Measurements from ENCODE around the gene SLC16A10.
A peak's percentile ranks its signal among the peaks of the same experiment; 100 is the strongest.
"Not testable (repeated sequence)": the region's sequence is repeated elsewhere in the genome, so short reads cannot be mapped to it uniquely, and the experiment has no call there.

SLC16A10 gene

DNA sequence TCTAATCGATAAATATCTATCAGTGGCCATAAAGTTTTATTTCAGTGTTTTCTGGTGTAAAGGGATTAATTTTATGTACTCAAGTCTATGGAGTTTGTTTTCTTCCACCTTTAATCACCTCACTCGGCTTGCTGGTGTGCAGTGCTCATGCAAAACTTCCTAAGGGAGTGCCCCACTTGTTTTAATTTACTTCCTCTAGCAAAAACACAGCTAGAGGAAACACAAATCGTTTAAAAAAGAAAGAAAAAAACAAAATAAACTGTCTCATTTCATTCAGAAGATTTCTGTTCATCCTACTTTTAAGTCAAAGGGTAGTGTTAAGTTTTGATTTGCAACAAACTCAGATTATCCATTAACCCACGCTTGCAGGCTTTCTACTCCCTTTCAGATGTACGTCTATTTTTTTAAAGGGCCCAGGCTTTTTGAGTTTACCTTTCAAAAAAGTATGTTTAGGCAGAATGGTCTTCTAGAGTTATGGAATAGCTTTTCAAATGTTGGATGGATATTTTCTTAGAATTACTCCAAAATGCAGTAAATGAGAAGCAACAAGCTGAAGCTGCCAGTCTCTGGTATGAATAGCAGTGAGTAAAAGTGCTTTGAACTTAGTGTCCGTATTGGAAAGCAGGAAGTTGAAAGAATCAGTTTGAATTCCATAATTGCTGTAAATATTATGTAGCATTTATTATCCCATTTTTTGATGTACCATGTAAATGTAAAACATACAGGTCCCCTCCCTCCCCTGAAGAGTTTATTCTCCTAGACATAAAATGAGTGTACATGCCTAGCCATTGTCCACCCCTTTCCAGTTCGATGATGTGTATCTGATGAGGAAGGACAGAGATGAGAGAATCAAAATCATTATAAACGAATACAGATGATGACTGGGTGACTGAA lies 113.3 kb downstream of the SLC16A10 start:
- no peak for ATAC-seq (replicated peaks)

DNA sequence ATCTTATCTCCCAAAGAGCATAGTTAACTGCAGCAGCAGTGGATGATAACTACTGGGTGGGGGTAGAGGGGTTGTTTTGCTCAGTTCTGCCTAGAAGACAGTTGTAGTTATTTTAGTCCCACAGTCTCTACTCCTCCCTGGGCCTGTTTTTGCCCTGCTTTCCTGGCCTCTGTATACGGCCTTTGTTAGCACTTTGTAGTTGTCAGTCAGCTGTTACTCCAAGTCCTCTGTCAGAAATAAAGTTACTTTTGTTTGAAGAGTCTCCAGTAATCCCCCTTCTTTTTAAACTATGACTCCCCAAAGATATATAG lies 113.9 kb downstream of the SLC16A10 start:
- no peaks in the 10 kb centered on the region for H3K9me3 Mint-ChIP-seq
- no peak for ATAC-seq (replicated peaks)
- DNase-seq: no peak
- peaks cover 0 to 8% of the 10 kb centered on the region in 2 donors for H3K4me1 Mint-ChIP-seq
- no peaks in the 10 kb centered on the region for H3K27me3 Mint-ChIP-seq
- H3K4me3 Mint-ChIP-seq: no peak overlapping the region
- no peaks in the 10 kb centered on the region for H3K36me3 Mint-ChIP-seq
- no peak overlapping the region for H3K27ac Mint-ChIP-seq

More for the DNA sequence above, 113.3 kb downstream of the SLC16A10 start:
- H3K27me3 Mint-ChIP-seq: no peaks in the 10 kb centered on the region
- no peak for DNase-seq
- no peak overlapping the region for H3K27ac Mint-ChIP-seq
- no peaks in the 10 kb centered on the region for H3K9me3 Mint-ChIP-seq
- H3K4me3 Mint-ChIP-seq: no peak overlapping the region
- H3K36me3 Mint-ChIP-seq: no peaks in the 10 kb centered on the region
- peaks cover 0 to 8% of the 10 kb centered on the region in 2 donors for H3K4me1 Mint-ChIP-seq

DNA sequence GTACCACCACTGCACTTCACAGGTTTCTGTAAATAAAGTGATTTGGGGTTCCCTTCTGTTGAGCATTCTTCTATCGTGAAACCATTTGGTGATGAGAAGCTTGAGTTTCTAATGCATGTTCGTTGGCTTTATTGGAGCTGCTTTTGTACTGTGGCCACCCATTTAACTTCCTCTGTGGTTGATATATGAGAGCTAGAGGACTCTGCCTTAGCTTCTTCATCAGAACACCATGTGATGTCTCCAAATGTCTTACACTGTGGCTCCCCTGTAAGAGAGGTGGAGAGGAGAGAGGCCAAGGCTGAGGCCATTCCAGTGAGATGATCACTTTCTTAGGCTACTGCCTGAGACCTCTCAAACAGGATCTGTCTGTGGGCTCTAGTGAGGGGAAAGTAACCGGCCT lies 114.5 kb downstream of the SLC16A10 start:
- DNase-seq: no peak
- Mint-ChIP-seq H3K9me3 (no peaks in the 10 kb centered on the region), H3K27ac (no peak overlapping the region), H3K27me3 (no peaks in the 10 kb centered on the region), H3K4me1 (peaks cover 0 to 8% of the 10 kb centered on the region in 2 donors), H3K4me3 (no peak overlapping the region), H3K36me3 (no peaks in the 10 kb centered on the region)
- no peak for ATAC-seq (replicated peaks)

DNA sequence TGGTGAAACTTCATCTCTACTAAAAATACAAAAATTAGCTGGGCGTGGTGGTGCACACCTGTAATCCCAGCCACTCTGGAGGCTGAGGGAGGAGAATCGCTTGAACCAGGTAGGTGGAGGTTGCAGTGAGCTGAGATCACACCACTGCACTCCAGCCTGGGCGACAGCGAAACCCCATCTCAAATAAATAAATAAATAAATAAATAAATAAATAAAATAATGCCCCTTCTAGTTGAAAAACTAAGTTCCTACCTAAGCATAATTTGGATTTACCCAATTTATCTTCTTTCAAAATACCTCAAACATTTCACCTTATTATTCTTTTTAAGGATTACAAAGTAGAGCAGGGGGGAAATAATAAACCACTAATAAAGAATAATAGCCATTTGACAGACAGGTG lies 116.2 kb downstream of the SLC16A10 start:
- not testable (repeated sequence) for DNase-seq; H3K9me3 Mint-ChIP-seq; H3K4me3 Mint-ChIP-seq; H3K4me1 Mint-ChIP-seq; H3K27ac Mint-ChIP-seq; ATAC-seq (replicated peaks); H3K36me3 Mint-ChIP-seq; H3K27me3 Mint-ChIP-seq

DNA sequence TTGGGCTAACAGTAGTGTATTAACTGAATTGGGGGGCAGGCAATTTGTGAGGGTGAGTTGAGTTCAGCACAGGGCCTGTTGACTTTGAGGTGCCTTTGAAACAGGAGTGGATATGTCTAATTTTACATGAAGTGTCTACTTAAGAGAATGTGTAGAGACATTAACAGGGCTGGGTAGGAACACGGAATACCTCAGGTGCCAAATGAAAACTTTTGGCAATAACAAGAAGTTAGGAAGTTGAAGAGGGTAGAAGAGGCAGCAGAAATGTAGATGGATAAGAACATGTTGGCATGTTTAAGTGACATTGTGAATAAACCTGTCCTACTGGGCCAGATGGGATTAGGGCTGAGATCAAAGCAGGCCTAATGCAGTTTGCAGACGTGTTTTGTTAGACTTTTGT lies 117.0 kb downstream of the SLC16A10 start:
- Mint-ChIP-seq H3K27ac (no peak overlapping the region), H3K9me3 (no peaks in the 10 kb centered on the region), H3K4me3 (no peak overlapping the region), H3K4me1 (peaks cover 0 to 8% of the 10 kb centered on the region in 2 donors), H3K27me3 (no peaks in the 10 kb centered on the region), H3K36me3 (no peaks in the 10 kb centered on the region)
- no peak for ATAC-seq (replicated peaks)
- DNase-seq: no peak

DNA sequence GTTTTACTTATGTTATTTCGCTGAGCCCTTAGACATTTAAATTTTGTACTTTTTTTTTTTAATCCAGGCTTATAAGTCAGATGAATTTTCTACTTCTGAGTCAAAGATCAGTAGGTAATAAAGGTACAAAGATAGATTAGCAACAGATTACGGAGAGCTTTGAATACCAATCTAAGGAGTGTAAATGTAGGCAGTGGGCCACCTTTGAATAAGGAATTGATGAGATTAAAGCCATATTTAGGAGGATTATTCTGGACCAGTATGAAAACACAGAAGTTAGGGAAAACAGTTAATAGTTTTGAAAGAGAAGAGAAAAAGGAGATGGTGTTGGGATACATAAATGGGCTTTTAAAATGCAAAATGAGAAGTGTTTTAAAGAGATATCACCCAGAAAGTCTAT lies 117.6 kb downstream of the SLC16A10 start:
- H3K4me1 Mint-ChIP-seq: peaks cover 0 to 6% of the 10 kb centered on the region in 2 donors
- ATAC-seq (replicated peaks): no peak
- no peak for DNase-seq
- no peaks in the 10 kb centered on the region for H3K27me3 Mint-ChIP-seq
- H3K9me3 Mint-ChIP-seq: no peaks in the 10 kb centered on the region
- no peak overlapping the region for H3K27ac Mint-ChIP-seq
- no peak overlapping the region for H3K4me3 Mint-ChIP-seq
- no peaks in the 10 kb centered on the region for H3K36me3 Mint-ChIP-seq

DNA sequence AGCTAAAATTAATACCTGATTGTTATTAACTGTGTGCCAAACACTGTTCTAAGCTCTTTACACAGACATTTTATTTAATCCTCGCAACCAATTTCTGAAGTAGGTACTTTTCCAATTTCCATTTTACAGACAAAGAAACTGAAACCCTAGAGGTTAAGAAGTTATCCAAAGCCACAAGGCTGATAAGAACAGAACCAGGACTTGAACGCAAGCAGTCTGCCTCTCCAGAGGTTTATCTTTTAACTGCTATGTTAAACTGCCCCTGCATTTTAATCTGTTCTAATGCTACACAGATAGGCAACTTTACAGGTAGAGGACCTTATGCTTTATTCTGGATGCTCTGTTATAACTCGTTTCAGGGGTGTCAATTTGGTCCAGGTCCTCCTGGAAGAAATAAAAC lies 118.2 kb downstream of the SLC16A10 start:
- DNase-seq (no peak), ATAC-seq (replicated peaks) (no peak)
- no peaks in the 10 kb centered on the region for H3K27me3 Mint-ChIP-seq
- no peaks in the 10 kb centered on the region for H3K9me3 Mint-ChIP-seq
- no peaks in the 10 kb centered on the region for H3K36me3 Mint-ChIP-seq
- H3K27ac Mint-ChIP-seq: no peak overlapping the region
- no peak overlapping the region for H3K4me3 Mint-ChIP-seq
- peaks cover 0 to 2% of the 10 kb centered on the region in 2 donors for H3K4me1 Mint-ChIP-seq

DNA sequence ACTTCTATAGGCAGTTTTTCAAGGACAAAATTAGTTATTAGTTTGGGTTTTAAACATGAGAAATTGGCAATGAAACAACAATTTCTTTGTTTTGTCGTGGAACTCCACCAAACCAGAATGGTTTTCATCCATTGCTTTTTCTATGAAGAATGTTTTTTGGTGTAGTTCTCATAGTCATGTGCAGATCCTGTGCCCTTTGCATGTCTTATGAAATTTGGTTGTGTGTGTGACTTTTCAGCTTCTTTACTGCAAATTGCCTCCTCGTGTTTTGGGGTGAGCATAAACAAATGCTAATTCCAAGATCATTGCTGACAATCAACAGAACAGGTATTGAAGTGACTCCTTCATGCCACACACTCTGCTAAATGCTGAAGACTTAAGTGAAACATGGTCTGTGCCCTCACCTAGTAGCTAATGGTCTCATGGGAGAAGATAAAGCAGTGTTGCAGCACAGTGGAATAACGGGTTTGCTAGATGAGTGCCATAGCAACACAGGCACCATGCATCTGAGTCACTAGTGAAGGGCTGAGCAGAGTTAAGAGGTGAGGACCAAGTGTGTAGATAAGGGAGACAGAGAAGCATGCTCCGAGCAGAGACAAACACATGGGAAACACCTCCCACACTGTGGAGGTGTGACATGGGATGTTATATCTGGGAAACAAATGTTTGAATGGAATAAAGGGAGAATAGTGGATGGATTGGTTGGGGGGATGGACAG lies 120.0 kb downstream of the SLC16A10 start:
- ATAC-seq (replicated peaks): no peak

DNA sequence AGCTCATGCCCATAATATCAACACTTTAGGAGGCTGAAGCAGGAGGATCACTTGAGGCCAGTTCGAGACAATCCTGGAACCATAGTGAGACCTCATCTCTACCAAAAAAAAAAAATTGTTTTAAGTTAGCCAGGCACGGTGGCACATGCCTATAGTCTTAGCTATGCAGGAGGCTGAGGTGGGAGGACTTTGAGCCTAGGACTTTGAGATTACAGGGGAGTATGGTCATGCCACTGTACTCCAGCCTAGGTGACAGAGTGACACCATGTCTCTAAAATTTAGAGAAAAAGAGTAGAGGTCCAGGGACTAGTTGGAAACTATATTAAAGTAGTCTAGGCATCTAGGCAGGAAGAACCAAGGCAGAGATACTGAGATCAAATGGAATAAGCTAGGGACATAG lies 121.6 kb downstream of the SLC16A10 start:
- no peaks in the 10 kb centered on the region for H3K27me3 Mint-ChIP-seq
- H3K4me1 Mint-ChIP-seq: no peaks in the 10 kb centered on the region
- ATAC-seq (replicated peaks): no peak
- H3K9me3 Mint-ChIP-seq: no peaks in the 10 kb centered on the region
- no peak overlapping the region for H3K27ac Mint-ChIP-seq
- no peaks in the 10 kb centered on the region for H3K36me3 Mint-ChIP-seq
- no peak for DNase-seq
- H3K4me3 Mint-ChIP-seq: no peak overlapping the region

More for the DNA sequence above, 120.0 kb downstream of the SLC16A10 start:
- Mint-ChIP-seq H3K4me3 (no peak overlapping the region), H3K36me3 (no peaks in the 10 kb centered on the region), H3K27me3 (no peaks in the 10 kb centered on the region), H3K9me3 (no peaks in the 10 kb centered on the region), H3K27ac (no peak overlapping the region), H3K4me1 (no peaks in the 10 kb centered on the region)
- no peak for DNase-seq

DNA sequence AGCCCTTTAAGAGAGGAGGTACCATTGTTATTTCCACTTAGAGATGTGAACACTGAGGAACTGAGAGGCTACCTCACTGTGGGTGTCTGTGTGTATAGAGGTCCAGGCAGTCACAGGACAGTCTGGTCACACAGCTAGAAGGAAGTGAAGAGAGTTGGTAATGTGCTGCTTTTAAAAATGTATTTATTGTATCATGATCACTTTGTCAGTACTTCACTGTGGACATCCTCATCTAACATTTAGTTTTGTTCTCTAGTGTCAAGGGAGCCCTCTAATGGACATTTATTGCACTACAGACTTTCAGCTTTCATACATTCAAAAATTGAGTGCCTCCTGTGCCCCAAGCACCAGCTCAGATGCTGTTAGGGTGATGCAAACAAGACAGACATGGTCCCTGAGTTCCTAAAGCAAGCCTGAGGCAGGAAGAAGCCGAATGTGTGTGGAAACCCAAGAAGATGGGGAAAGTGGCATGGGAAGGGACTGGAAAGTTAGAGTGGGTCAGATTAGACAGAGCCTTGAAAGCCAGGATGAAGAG lies 123.0 kb downstream of the SLC16A10 start:
- H3K36me3 Mint-ChIP-seq: no peaks in the 10 kb centered on the region
- no peak for DNase-seq
- H3K27ac Mint-ChIP-seq: no peak overlapping the region
- no peaks in the 10 kb centered on the region for H3K9me3 Mint-ChIP-seq
- peak; percentile 69 to 76 for ATAC-seq (replicated peaks)
- H3K4me3 Mint-ChIP-seq: no peak overlapping the region
- no peaks in the 10 kb centered on the region for H3K27me3 Mint-ChIP-seq
- H3K4me1 Mint-ChIP-seq: no peaks in the 10 kb centered on the region

DNA sequence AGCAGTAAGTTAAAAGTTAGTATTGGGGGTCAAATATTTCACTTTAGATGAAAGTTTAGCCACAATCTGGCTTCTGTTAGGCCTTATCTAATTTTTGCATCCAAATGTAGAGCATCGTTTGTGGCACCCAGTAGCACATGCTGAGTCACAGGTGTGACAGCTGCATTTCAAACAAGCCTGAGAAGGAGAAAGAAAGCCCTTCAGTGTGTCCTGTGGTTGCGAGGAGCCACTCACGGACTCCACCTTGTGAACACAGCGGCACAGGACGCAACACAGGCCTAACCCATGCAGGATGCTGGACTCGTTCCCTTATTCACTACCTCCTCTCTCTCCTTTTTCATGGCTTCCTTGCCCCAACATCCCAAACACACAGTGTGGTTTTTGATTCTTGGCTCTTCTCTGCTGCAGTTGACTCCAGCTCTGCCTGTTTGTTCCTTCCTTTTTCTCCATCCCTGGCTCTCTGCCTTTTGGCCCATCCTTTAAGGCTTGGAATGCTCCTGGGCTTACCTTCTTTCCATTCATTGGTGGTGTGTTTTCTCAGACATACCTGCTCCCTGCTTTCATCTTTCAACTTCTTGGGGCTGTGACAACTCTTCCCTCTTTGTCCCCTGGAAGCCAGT lies 124.2 kb downstream of the SLC16A10 start:
- no peaks in the 10 kb centered on the region for H3K9me3 Mint-ChIP-seq
- H3K27me3 Mint-ChIP-seq: no peaks in the 10 kb centered on the region
- DNase-seq (no peak), ATAC-seq (replicated peaks) (no peak)
- no peak overlapping the region for H3K4me3 Mint-ChIP-seq
- no peak overlapping the region for H3K27ac Mint-ChIP-seq
- H3K36me3 Mint-ChIP-seq: no peaks in the 10 kb centered on the region
- no peaks in the 10 kb centered on the region for H3K4me1 Mint-ChIP-seq

DNA sequence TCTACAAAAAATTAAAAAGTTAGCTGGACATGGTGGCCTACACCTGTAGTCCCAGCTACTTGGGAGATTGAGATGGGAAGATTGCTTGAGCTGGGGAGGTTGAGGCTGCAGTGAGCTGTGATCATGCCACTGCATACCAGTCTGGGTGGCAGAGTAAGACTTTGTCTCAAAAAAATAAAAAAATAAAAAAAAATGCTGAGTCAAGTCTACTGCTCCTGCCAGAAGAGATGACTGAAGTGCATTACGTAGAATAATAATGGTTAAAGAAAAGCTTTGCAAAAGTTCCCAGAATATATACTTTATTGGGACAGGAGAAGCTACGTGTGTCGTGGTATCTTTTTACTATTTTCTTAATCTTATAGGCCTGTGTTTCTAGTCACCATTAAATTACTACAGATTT lies 125.3 kb downstream of the SLC16A10 start:
- no peaks in the 10 kb centered on the region for H3K36me3 Mint-ChIP-seq
- no peak overlapping the region for H3K27ac Mint-ChIP-seq
- ATAC-seq (replicated peaks): no peak
- H3K4me1 Mint-ChIP-seq: no peaks in the 10 kb centered on the region
- no peaks in the 10 kb centered on the region for H3K9me3 Mint-ChIP-seq
- H3K4me3 Mint-ChIP-seq: no peak overlapping the region
- no peak for DNase-seq
- no peaks in the 10 kb centered on the region for H3K27me3 Mint-ChIP-seq

DNA sequence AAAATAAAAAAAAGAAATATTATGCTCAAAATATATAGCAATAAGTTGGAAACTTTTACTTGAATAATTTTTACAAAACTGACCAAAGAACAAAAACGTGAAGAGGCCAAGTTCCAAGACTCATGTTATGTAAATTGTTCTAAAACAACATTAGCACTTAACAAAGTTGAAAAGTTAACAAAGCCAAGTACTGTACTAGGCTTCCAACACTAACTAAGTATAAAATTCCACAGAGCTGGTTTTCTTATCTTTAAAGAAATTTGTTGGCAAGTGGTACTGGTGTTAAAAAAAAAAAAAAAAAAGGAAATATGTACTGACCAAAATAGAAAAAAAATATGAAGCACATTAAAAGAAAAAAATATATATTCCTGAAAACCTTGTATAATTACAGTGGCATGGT lies 127.8 kb downstream of the SLC16A10 start:
- Mint-ChIP-seq H3K4me3 (no peak overlapping the region), H3K36me3 (no peaks in the 10 kb centered on the region), H3K9me3 (no peaks in the 10 kb centered on the region), H3K4me1 (no peaks in the 10 kb centered on the region), H3K27ac (no peak overlapping the region), H3K27me3 (no peaks in the 10 kb centered on the region)
- no peak for DNase-seq
- no peak for ATAC-seq (replicated peaks)

DNA sequence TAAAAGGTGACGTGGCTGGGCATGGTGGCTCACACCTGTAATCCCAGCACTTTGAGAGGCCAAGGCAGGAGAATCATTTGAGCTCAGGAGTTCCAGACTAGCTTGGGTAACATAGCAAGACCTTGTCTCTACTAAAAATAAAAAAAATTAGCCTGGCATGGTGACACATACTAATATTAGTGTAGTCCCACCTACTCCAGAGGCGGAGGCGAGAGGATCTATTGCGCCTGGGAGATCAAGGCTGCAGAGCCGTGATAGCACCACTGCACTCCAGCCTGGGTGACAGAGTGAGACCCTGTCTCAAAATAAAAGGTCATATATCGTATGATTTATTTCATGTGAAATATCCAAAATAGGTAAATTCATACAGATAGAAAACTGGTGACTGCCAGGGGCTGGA lies 132.5 kb downstream of the SLC16A10 start:
- no peaks in the 10 kb centered on the region for H3K4me1 Mint-ChIP-seq
- DNase-seq: no peak
- no peak overlapping the region for H3K27ac Mint-ChIP-seq
- H3K27me3 Mint-ChIP-seq: no peaks in the 10 kb centered on the region
- no peaks in the 10 kb centered on the region for H3K36me3 Mint-ChIP-seq
- no peaks in the 10 kb centered on the region for H3K9me3 Mint-ChIP-seq
- H3K4me3 Mint-ChIP-seq: no peak overlapping the region
- no peak for ATAC-seq (replicated peaks)
